GM03348 (cell line): ENCODE data around the gene CABP1.
"Not testable (repeated sequence)": the region's sequence is repeated elsewhere in the genome, so short reads cannot be mapped to it uniquely, and the experiment has no call there.

ENCODE experiments used
- DNase-seq: peaks from one replicate; pipeline ENCODE4 v3.0.0; 2012; ENCODE audit warnings: low spot score

The CABP1 gene

GRCh38 chr12:120639771-120640721, at the start of gene CABP1:
Gene CABP1, plus strand, starts transcription at chr12:120640626. Its CDS starts 60 bp downstream, at chr12:120640686.
- DNase-seq, result no peak

DNA sequence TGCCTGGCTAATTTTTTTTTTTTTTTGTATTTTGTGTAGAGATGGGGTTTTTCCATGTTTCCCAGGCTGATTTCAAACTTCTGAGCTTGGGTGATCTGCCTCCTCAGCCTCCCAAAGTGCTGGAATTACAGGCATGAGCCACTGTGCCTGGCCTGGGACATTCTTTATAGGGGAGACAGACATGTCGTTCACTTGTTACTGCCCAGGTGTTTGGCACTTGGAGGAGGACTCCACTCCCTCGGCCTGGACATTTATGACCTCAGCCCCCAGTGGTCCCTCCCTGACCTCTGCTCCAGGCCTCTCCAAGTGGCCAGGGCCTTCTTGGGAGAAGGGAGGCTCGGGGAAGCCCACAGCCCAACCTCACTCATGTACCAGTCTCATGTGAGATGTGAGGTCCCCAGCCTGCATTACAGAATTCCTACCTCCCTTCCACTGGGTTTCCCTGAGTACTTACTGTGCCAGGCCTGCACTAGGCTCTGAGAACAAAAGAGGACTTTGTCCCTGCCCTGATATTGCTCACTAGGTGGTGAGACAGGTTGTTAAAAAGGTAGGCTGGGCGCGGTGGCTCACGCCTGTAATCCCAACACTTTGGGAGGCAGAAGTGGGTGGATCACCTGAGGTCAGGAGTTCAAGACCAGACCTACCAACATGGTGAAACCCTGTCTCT, 49.6 kb upstream of the CABP1 start:
- no peak for DNase-seq

GRCh38 chr12:120592121-120593049, 48.0 kb upstream of the CABP1 start:
- no peak for DNase-seq

DNA sequence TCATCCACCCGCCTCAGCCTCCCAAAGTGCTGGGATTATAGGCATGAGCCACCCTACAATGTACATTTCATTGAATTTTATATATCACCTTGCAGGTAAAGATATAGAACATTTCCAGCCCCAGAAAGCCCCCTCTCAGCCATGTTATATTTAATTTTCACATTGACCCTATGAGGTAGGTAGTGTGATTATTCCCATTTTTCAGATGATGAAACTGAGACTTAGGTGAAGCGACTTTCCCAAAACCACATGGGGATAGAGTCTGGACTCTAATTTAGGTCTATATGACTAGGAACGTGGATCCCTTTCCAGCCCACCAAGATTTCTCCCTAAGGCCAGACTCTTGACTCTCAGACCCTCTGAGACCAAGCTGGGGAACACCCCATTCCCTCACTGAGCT, 43.5 kb upstream of the CABP1 start:
- no peak for DNase-seq

GRCh38 chr12:120597861-120598260, 42.6 kb upstream of the CABP1 start:
- no peak for DNase-seq

GRCh38 chr12:120598674-120599463, 41.6 kb upstream of the CABP1 start:
- peak; percentile 60 for DNase-seq

DNA sequence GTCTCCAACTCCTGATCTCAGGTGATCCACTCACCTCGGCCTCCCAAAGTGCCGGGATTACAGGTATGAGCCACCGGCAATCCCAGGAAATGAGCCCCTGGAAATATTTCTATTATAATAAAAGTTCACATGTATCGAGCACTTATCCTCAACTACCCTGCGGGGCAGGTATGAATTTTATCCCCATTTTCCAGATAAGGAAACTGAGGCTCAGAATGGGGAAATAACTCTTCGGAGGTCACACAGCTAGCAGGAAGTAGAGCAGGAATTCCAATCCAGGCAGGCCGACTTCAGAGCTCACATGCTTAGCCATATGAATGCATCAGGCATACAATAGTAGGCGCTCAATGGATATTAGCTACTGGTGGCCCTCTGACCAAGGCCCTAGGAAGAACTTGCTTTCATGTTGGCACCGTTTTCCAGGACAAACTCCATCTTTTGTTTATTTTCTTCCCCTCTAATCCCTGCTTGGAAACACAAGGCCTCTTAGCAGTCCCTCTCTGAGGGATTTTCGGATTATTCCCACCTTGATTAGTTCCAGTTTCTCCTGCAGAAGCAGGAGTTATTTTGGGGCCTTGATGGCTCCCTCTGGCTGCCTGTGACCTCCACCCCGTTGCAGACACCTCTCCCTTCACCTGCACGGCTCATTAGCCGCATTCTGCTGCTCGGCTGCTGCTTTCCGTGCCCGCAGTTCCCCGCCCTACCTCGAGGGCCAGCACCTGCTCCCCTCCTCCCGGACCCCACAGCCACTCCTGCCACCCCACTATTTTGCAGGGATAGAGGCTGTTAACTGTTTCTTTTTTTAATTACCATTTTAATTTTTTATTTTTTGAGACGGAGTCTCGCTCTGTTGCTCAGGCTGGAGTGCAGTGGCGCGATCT, 40.5 kb upstream of the CABP1 start:
- DNase-seq, result no peak

GRCh38 chr12:120602416-120602815, 38.0 kb upstream of the CABP1 start:
- DNase-seq, result not testable (repeated sequence)

GRCh38 chr12:120610560-120610959, 29.9 kb upstream of the CABP1 start:
- DNase-seq, result no peak

DNA sequence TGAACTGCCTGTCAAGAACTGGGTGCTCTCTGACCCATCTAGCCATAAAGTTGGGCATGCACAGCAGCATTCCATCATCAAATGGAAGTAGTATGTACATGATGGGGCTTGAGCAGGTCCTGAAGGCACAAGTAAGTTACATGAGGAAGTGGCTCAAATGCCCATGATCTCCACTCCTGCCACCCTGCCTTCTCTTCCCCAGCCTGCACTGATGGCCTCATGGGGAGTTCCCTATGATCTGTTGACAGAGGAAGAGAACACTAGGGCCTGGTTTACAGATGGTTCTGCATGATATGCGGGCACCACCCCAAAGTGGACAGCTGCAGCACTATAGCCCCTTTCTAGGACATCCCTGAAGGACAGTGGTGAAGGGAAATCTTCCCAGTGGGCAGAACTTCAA, 28.9 kb upstream of the CABP1 start:
- not testable (repeated sequence) for DNase-seq

GRCh38 chr12:120614848-120615247, 25.6 kb upstream of the CABP1 start:
- DNase-seq, result no peak

GRCh38 chr12:120617193-120617592, 23.2 kb upstream of the CABP1 start:
- DNase-seq, result not testable (repeated sequence)

DNA sequence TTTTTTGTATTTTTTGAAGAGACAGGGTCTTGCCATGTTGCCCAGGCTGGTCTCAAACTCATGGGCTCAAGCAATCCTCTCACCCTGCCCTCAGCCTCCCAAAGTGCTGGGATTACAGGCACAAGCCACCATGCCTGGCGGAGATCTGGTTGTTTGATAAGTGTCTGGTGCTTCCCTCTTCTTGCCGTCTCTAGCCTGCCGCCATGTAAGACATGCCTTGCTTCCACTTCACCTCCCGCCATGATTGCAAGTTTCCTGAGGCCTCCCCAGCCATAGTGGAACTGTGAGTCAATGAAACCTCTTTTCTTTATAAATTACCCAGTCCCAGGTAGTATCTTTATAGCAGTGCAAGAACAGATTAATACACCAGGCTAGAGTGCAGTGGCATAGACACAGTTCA, 22.7 kb upstream of the CABP1 start:
- not testable (repeated sequence) for DNase-seq

DNA sequence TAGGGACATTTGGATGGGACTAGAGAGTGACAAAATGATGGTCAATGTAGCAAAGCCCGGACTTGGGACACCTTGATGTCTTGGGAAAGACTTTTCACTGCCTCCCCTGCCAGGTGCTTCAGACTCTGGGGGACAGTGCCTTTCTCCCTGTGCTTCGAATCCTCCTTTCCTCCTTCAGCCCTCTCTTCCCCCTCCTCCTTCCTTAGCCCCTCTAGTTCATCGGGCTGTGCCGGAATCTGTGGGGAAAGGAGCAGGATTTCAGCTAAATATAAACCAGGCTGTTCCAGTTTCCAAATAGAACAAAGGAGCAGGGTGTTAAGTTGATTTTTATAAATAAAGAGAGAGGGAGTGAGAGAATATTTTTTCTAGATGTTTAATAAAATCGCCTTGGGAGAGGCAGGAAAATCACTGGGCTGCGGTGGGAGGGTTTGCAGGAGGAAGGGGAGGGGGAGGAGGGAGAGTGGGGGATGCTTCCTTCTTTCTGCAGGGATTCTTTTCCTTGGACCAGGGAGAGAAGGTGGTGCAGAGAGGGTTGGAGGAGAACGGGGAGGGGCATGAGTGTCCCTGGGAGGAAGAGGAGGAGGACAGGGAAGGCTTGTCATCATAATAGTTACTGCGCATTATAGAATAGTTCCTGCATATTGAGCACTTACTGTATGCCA, 21.3 kb upstream of the CABP1 start:
- no peak for DNase-seq

DNA sequence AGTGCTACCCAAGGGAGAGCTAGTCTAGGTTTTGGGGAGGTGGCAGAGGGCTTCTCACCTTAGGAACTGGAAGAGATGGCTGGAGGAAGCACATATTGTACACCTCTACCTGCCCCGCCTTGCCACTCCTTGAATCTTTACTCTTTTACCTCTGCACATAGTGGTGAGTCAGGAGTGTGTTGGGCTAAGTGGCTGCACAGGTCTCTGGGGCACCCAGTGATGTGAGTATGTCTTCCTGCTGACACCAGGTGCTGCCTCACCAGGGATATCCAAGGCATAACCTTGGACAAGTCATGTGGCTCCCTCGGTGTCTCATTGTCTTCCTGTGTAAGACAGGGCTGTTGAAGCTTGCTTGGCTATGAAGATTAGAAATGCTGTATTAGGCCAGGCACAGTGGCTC, 19.8 kb upstream of the CABP1 start:
- DNase-seq, result no peak

DNA sequence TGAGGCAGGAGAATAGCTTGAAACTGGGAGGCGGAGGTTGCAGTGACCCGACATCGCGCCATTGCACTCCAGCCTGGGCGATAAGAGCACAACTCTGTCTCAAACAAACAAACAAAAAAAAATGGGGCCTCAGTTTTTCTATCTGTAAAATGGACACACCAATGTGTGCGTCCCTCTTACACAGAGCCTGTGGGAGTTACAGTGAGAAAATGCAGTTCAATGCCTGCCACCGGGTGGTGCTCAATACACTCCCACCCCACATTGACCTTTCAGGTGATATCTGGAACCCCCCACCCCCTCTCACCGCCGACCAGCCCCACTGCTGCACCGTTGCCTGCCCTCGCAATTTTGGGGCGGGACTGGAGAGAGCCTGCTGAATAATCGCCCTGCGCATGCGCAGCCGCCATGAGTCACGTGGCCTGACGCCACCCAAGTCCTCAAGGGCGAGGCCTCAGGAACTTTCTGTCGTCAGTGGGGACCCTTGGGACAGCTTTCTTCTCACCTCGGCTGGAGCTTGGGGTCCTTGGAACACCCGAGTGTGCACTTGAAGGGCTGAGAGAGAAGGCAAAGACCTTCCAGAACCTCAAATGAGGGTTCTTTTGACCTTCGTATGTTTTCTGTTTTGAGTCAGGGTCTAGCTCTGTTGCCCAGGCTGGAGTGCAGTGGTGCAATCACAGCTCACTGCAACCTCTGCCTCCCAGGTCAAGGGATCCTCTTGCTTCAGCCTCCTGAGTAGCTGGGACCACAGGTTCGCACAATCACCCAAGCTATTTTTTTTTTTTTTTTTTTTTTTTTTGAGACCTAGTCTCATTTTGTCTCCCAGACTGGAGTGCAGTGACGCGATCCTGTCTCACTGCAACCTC, 14.6 kb upstream of the CABP1 start:
- no peak for DNase-seq

- no peak for DNase-seq
These were observed 11.5 kb upstream of the CABP1 start for GRCh38 chr12:120628919-120629318.

DNA sequence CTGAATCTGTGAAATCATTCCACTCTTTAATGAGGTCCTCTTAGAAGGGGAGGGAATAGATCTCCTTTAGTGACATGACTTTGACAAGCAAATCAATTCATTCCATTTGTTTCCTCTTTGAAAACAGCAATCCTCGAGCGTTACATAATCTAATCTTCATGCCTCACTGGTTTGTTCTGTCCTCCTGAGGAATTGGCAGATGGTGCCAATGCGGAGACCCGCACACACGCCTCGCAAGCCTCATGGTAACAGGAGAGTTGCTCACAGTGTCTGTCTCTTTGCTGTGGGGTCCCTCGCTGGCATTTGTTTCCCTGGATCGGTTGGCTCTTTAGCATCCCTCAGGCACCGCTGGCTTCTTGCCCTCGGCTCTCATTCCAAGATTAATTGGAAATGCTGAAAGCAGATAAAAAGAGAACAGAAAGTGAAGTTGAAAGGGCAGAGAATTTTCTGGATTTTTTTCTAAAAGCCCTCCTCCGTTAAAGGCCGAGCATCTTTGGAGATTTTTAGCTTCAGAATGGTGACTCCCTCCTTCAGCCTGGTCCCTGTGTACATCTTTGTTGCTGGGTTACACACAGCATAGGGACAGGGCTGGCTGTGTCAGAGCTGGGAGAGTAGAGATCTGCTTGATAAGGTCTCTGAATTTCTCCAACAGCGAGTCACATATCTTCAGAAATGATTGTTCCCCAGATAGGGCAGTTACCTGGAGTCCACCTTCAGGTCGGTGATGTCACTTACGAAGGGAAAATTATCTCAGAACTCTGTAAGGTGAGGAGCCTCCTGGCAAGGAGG, 10.1 kb upstream of the CABP1 start:
- DNase-seq, result no peak
